Neural cell (in vitro differentiated cells): ENCODE results near the gene CCDC73.

ENCODE experiments used
- CTCF ChIP-seq: fragments of 450-650 bp; IDR thresholded peaks from 2 replicates; pipeline ENCODE4 v1.5.1; 2014; ENCODE audit warnings: antibody characterized with exemption, mild to moderate bottlenecking, moderate library complexity; ENCODE audit not compliant: poor library complexity, severe bottlenecking
- EP300 ChIP-seq: fragments of 450-650 bp; conservative IDR thresholded peaks from 2 replicates; pipeline ENCODE4 v1.6.1; 2014; ENCODE audit warnings: antibody characterized with exemption, mild to moderate bottlenecking, moderate library complexity; ENCODE audit not compliant: poor library complexity, severe bottlenecking
- EZH2 ChIP-seq: fragments of 200-600, 300-800 bp; shearing (Covaris generic), sonication (generic); IDR thresholded peaks from 2 replicates; pipeline ENCODE4 v1.6.1; 2014; ENCODE audit warnings: antibody characterized with exemption, low read length, borderline replicate concordance, mild to moderate bottlenecking; ENCODE audit not compliant: insufficient read depth, poor library complexity, severe bottlenecking
- POLR2AphosphoS5 ChIP-seq: IDR thresholded peaks from 2 replicates; pipeline ENCODE4 v1.6.1; 2012
- RAD21 ChIP-seq: fragments of 450-650 bp; conservative IDR thresholded peaks from 2 replicates; pipeline ENCODE4 v1.6.1; 2014; ENCODE audit warnings: antibody characterized with exemption, mild to moderate bottlenecking, moderate library complexity
- TAF1 ChIP-seq: IDR thresholded peaks from 2 replicates; pipeline ENCODE4 v1.6.1; 2012; ENCODE audit warnings: low read depth
- TF ChIP-seq, protein P1 (sequence below): IDR thresholded peaks from 2 replicates; pipeline ENCODE4 v1.6.1; 2012; ENCODE audit warnings: borderline replicate concordance

GRCh38 chr11:32830796-32831195 is 36.3 kb upstream of the CCDC73 start:
- TF ChIP-seq CTCF, result no peak
- no peak for TF ChIP-seq POLR2AphosphoS5
- no peak for TF ChIP-seq EZH2
- TF ChIP-seq, protein P1, sequence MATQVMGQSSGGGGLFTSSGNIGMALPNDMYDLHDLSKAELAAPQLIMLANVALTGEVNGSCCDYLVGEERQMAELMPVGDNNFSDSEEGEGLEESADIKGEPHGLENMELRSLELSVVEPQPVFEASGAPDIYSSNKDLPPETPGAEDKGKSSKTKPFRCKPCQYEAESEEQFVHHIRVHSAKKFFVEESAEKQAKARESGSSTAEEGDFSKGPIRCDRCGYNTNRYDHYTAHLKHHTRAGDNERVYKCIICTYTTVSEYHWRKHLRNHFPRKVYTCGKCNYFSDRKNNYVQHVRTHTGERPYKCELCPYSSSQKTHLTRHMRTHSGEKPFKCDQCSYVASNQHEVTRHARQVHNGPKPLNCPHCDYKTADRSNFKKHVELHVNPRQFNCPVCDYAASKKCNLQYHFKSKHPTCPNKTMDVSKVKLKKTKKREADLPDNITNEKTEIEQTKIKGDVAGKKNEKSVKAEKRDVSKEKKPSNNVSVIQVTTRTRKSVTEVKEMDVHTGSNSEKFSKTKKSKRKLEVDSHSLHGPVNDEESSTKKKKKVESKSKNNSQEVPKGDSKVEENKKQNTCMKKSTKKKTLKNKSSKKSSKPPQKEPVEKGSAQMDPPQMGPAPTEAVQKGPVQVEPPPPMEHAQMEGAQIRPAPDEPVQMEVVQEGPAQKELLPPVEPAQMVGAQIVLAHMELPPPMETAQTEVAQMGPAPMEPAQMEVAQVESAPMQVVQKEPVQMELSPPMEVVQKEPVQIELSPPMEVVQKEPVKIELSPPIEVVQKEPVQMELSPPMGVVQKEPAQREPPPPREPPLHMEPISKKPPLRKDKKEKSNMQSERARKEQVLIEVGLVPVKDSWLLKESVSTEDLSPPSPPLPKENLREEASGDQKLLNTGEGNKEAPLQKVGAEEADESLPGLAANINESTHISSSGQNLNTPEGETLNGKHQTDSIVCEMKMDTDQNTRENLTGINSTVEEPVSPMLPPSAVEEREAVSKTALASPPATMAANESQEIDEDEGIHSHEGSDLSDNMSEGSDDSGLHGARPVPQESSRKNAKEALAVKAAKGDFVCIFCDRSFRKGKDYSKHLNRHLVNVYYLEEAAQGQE, result no peak
- no peak for TF ChIP-seq TAF1
- TF ChIP-seq EP300, result no peak
- TF ChIP-seq RAD21, result no peak
